ENCODE results near the gene RAPGEF5. TPM values are rescaled to one million over a fixed set of nuclear protein-coding genes. Genes with fewer than 3 reads are reported as not detected.

The RAPGEF5 gene
- polyA plus RNA-seq, 1 of the 3 experiments (the other 2 are of a cell fraction) = 1.2 TPM

GRCh38 chr7:22137026-22137425 is 219.9 kb downstream of the RAPGEF5 start:
- no peak for DNase-seq
- no peak overlapping the region for H3K9ac ChIP-seq
- POLR2A ChIA-PET = no interaction called here

GRCh38 chr7:22129819-22130580 is 227.0 kb downstream of the RAPGEF5 start:
- H3K27me3 ChIP-seq (ENCODE audit: insufficient read depth) = no peaks in the 10 kb centered on the region
- CTCF ChIA-PET = interaction anchor here (0.5 to 2.6 kb wide), 5 partner anchors 16 to 360 kb away, joined by 3 to 13 read pairs (median 3); no protein-coding TSS in a partner anchor
- H3K4me1 ChIP-seq (ENCODE audit: control insufficient read depth in 1 of 2, insufficient read depth in 2 of 2, low read depth in 1 of 2, low read length in 1 of 2) = peaks cover 6 to 12% of the 10 kb centered on the region in 2 experiments; a peak in 3 of 4 replicates
- H3K36me3 ChIP-seq (replicated peaks in 1 of 2; ENCODE audit: control insufficient read depth in 1 of 2, insufficient read depth in 2 of 2, low read length in 1 of 2) = no peaks in the 10 kb centered on the region
- no peaks in the 10 kb centered on the region for H3K9me3 ChIP-seq
- H3K79me2 ChIP-seq (ENCODE audit: insufficient read depth) = no peaks in the 10 kb centered on the region
- DNase-seq = no peak
- no peak overlapping the region for H3K27ac ChIP-seq (ENCODE audit: low read depth in 2 of 2, low read length in 1 of 2)
- no peak overlapping the region for H3K4me3 ChIP-seq (ENCODE audit: low read depth in 2 of 2, low read length in 1 of 2)
- no peaks in the 10 kb centered on the region for H3K9me2 ChIP-seq
- H4K20me1 ChIP-seq (ENCODE audit: insufficient read depth) = no peaks in the 10 kb centered on the region
- 90% methylated on average over 4 of the region's 4 CpGs for WGBS (ENCODE audit: low lambda C conversion rate)
- POLR2A ChIA-PET = no interaction called here
- H3K4me2 ChIP-seq = no peak overlapping the region
- TF ChIP-seq USF2 (IDR thresholded peaks at IDR 0.05; ENCODE audit: borderline replicate concordance, low read depth, low read length) = no peak
- no peak for TF ChIP-seq YY1 (IDR thresholded peaks at IDR 0.05; ENCODE audit: low read depth)
- TF ChIP-seq MXI1 (IDR thresholded peaks at IDR 0.05; ENCODE audit: low read depth, low read length) = no peak
- TF ChIP-seq RXRA (IDR thresholded peaks at IDR 0.05; ENCODE audit: borderline replicate concordance, low read depth) = no peak
- TF ChIP-seq SMC3 (IDR thresholded peaks at IDR 0.05; ENCODE audit: low read depth, low read length) = no peak
- no peak for TF ChIP-seq GATA2 (CRISPR knock-in tag; IDR thresholded peaks at IDR 0.05)
- no peak overlapping the region for H2AFZ ChIP-seq (ENCODE audit: low read depth)
- H3K9ac ChIP-seq = no peak overlapping the region
- no peaks in the 10 kb centered on the region for H3F3A ChIP-seq (replicated peaks; ENCODE audit: insufficient read depth)

More at GRCh38 chr7:22137026-22137425, 219.9 kb downstream of the RAPGEF5 start:
- no peak overlapping the region for H2AFZ ChIP-seq (ENCODE audit: low read depth)
- CTCF ChIA-PET = interaction anchor here (1.8 kb wide), 1 partner anchor 26 kb away, joined by 8 read pairs; no protein-coding TSS in a partner anchor
- H3K4me1 ChIP-seq (ENCODE audit: control insufficient read depth in 1 of 2, insufficient read depth in 2 of 2, low read depth in 1 of 2, low read length in 1 of 2) = peaks cover 0 to 18% of the 10 kb centered on the region in 2 experiments; a peak in 2 of 4 replicates
- peak overlapping the region; percentile 50 to 69; a peak in 3 of 4 replicates for H3K27ac ChIP-seq (ENCODE audit: low read depth in 2 of 2, low read length in 1 of 2)
- no peaks in the 10 kb centered on the region for H4K20me1 ChIP-seq (ENCODE audit: insufficient read depth)
- H3K4me3 ChIP-seq (ENCODE audit: low read depth in 2 of 2, low read length in 1 of 2) = no peak overlapping the region
- no peaks in the 10 kb centered on the region for H3K79me2 ChIP-seq (ENCODE audit: insufficient read depth)
- H3K4me2 ChIP-seq = no peak overlapping the region
- no peaks in the 10 kb centered on the region for H3K9me2 ChIP-seq
- no peaks in the 10 kb centered on the region for H3K9me3 ChIP-seq
- TF ChIP-seq TCF12 (IDR thresholded peaks at IDR 0.05) (peak; percentile 21; the same call in 1 of the 2 replicates), TEAD4 (IDR thresholded peaks at IDR 0.05; ENCODE audit: borderline replicate concordance, insufficient read depth) (peak; percentile 43; the same call in 1 of the 2 replicates), FOSL2 (IDR thresholded peaks at IDR 0.05; ENCODE audit: borderline replicate concordance, low read depth) (peak; percentile 21; the same call in 1 of the 2 replicates), PBX3 (IDR thresholded peaks at IDR 0.05) (peak; percentile 30; the same call in 1 of the 2 replicates), ZBTB33 (IDR thresholded peaks at IDR 0.05; ENCODE audit: borderline replicate concordance, low read depth) (no peak), EP300 (IDR thresholded peaks at IDR 0.05; ENCODE audit: borderline replicate concordance in 1 of 2, low read depth in 1 of 2, low read length in 1 of 2) (no peak)
- WGBS (ENCODE audit: low lambda C conversion rate) = 82% methylated on average over 2 of the region's 2 CpGs
- no peaks in the 10 kb centered on the region for H3K27me3 ChIP-seq (ENCODE audit: insufficient read depth)
- H3K36me3 ChIP-seq (replicated peaks in 1 of 2; ENCODE audit: control insufficient read depth in 1 of 2, insufficient read depth in 2 of 2, low read length in 1 of 2) = peaks cover 0 to 16% of the 10 kb centered on the region in 2 experiments
- H3F3A ChIP-seq (replicated peaks; ENCODE audit: insufficient read depth) = no peaks in the 10 kb centered on the region
